Measurements from ENCODE around the gene SMIM11.
"Not testable (repeated sequence)": the region's sequence is repeated elsewhere in the genome, so short reads cannot be mapped to it uniquely, and the experiment has no call there.

Gene SMIM11

DNA sequence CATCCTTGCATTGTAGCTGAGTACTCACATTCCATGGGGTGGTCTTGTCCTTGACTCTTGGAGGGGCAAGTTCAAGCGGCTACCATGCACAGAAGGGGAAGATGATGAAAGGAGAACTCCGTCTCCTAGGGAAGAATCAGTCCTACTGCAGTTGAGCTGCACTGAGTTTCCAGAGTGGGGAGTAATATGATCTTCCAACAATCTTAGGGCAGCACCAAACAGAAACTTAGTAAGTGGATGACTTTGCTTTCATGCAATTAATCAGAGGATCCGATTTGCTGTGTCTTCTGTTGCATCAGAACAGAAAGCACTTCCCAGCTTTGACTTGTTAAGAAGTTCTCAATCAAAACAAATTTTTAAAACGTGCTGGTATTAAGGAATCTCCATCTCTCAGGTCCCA lies 48.5 kb downstream of the SMIM11 start, which contains the start of gene SMIM34:
SMIM34 (minus strand) TSS at position 147 of the 400 bp plus-strand sequence; CDS start at position 35, 112 bp downstream.
- DNase-seq (ENCODE audit: low read depth) = not testable (repeated sequence)

DNA sequence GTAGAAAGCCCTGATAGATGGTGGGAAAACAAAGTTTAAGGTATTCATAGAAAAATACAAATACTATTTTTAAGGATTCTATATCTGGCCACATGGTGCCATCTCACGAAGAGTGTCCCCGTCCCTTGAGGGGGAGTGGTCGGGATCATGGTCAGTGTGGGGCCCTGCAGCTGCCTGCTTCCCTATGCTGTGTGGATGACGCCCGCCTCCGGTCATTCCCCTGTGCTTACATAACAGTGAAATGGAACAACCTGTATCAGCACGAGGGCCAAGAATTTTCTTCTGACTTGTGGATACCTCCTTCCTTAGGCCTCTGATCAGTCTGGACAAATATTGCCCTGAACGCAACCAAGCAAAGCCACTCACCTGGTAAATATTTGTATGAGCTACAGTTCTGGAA lies 52.0 kb downstream of the SMIM11 start:
- not testable (repeated sequence) for DNase-seq (ENCODE audit: low read depth)

DNA sequence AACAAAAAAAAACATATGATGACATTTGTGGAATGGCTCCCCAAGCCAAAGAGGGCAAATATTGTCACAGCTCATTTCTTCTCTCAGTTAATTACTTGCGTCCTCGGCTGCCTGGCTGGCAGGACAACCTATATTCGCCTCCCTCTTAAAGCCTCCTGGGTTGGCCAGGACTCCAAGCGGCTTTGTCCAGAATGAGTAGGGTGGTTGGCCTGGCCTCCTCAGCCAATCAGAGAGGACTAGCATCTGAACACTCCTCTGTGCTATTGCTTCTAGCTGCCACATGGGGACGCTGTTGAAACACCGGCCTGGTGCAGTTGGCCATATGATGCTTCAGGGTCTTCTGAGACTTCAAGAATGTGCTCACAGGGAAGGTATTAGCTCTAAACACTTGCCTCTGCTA lies 53.1 kb downstream of the SMIM11 start:
- not testable (repeated sequence) for DNase-seq (ENCODE audit: low read depth)

DNA sequence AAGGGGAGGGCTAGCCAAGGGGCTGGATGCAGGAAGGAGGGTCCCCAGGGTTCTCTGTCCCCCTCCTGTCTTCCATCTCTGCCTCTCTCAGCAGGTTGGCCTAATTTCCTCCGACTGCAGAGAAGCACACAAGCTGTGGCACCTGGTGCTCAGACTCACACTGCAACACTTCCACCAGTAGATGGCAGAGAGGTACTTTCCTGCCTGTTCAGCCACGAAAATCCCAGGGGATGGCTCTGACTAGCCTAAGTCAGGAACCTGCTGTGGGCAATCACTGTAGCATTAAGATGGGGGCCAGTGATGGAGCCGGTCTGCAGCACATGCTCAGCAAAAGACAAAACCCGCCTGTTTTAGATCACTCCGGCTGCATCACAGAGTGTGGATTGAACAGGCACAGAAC lies 54.4 kb downstream of the SMIM11 start:
- not testable (repeated sequence) for DNase-seq (ENCODE audit: low read depth)
